Stomach smooth muscle (tissue), 2 donors: ENCODE results near the gene SULF2.

Source experiments
- H3K27ac ChIP-seq: one replicate; pipeline ENCODE4 v1.7.0; 2013; ENCODE audit warnings: mild to moderate bottlenecking, low read length, inconsistent platforms
- H3K27me3 ChIP-seq, 2 donors: one replicate each; pipeline ENCODE4 v1.7.0; 2013; ENCODE audit warnings: low read length in 2 of 2; ENCODE audit not compliant: insufficient read depth in 2 of 2, control insufficient read depth in 1 of 2
- H3K36me3 ChIP-seq, 2 donors: one replicate each; pipeline ENCODE4 v1.7.0; 2013; ENCODE audit warnings: low read length in 2 of 2; ENCODE audit not compliant: control insufficient read depth in 2 of 2, insufficient read depth in 2 of 2
- H3K4me1 ChIP-seq: one replicate; pipeline ENCODE4 v1.7.0; 2013; ENCODE audit warnings: low read length; ENCODE audit not compliant: control insufficient read depth, insufficient read depth
- H3K4me3 ChIP-seq, 2 donors: one replicate each; pipeline ENCODE4 v1.7.0; 2013; ENCODE audit warnings: low read length in 2 of 2
- H3K9ac ChIP-seq, 2 donors: one replicate each; pipeline ENCODE4 v1.7.0; 2013; ENCODE audit warnings: low read length in 2 of 2, mild to moderate bottlenecking in 1 of 2
- H3K9me3 ChIP-seq, 2 donors: one replicate each; pipeline ENCODE4 v1.7.0; 2013; ENCODE audit warnings: low read length in 2 of 2; ENCODE audit not compliant: control insufficient read depth in 2 of 2
- donor health status: healthy.
- donor health status: Pancreatic carcinoma.

The SULF2 gene

DNA sequence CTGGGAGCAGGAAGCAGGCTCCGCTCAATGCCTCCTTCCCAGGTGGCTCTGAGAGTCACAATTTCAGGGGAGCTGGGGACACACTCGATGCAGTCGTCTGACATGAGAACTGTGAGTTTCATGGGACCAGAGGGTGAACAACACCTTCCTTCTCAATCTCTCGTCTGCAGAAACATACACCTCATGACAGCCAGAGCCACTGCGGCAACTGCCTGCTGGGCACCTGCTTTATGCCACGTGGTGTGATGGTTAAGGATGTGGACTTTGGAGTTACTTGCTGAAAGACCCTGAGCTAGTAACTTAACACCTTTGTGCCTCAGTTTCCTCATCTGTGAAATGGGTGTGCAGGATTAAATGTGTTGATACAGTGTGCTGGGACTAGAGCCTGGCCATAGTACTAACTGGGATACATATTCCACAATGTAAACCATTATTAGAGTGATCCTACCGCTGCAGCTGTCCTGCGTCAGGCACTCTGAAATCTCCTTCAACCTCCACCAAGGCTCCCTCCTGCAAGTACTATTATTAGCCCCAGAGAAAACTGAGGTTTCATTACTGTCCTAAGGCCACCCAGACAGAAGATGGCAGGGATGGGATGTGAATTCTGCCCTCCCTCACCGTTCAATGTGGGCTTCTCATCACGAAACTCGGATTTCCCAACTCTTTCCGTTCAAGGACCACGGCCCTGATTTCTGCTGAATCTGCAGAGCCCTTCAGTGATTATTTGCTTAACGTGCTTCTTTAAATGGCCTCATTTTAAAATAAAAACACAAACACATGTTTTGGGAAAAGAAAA is 24.4 kb downstream of the SULF2 start:
- H3K27me3 ChIP-seq, result no peaks in the 10 kb centered on the region
- no peak overlapping the region for H3K9ac ChIP-seq
- H3K9me3 ChIP-seq, result no peaks in the 10 kb centered on the region
- peaks cover 5 to 9% of the 10 kb centered on the region in 2 donors for H3K36me3 ChIP-seq
- H3K27ac ChIP-seq, result no peak overlapping the region
- no peak overlapping the region for H3K4me3 ChIP-seq
- H3K4me1 ChIP-seq, result peaks cover 8% of the 10 kb centered on the region

DNA sequence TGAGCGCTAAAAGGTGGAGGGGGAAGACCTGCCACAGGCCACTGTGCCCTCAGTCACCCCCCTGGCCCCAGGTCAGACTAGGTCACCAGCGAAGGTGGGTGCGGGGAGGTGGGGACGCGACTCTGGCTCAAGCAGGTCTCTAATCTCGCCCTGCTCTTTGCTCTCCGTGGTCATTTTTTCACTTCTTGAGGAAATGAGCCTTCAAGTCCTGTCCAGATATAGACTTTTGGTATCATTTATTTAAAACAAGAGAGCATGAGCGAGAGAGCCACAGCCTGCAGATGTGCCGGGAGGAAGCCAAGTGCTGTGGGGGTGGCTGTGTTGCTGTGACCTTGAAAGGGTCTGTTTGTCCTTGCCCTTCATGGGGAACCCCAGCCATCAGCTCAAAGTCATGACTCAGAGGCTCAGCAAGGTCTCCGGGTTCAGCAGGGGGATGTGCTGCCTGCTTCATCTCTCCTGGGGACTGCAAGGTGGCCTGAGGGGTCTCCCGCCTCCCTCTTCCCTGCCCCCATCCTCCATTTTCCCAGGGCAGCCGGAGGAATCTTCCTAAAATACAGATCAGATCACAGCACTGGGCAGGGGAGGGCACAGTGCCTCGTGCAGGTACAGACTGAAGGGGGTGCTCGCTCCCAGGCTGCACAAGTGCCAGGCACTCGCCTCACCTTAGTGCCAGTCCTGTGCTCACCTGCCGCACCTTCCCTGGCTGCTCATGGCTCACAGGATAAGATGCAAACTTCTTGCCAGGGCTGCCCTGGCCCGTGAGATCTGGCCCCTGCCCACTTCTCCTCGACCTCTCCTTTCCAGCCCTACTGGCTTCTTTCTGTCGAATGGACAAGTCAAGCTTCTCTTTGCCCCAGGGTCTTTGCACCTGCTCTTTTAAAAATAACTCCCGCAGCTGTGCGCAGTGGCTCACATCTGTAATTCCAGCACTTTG is 26.5 kb downstream of the SULF2 start:
- H3K4me1 ChIP-seq, result peaks cover 6% of the 10 kb centered on the region
- H3K36me3 ChIP-seq, result peaks cover 9 to 17% of the 10 kb centered on the region in 2 donors
- no peak overlapping the region for H3K27ac ChIP-seq
- H3K27me3 ChIP-seq, result no peaks in the 10 kb centered on the region
- H3K9ac ChIP-seq, result no peak overlapping the region
- no peak overlapping the region for H3K4me3 ChIP-seq
- H3K9me3 ChIP-seq, result no peaks in the 10 kb centered on the region

DNA sequence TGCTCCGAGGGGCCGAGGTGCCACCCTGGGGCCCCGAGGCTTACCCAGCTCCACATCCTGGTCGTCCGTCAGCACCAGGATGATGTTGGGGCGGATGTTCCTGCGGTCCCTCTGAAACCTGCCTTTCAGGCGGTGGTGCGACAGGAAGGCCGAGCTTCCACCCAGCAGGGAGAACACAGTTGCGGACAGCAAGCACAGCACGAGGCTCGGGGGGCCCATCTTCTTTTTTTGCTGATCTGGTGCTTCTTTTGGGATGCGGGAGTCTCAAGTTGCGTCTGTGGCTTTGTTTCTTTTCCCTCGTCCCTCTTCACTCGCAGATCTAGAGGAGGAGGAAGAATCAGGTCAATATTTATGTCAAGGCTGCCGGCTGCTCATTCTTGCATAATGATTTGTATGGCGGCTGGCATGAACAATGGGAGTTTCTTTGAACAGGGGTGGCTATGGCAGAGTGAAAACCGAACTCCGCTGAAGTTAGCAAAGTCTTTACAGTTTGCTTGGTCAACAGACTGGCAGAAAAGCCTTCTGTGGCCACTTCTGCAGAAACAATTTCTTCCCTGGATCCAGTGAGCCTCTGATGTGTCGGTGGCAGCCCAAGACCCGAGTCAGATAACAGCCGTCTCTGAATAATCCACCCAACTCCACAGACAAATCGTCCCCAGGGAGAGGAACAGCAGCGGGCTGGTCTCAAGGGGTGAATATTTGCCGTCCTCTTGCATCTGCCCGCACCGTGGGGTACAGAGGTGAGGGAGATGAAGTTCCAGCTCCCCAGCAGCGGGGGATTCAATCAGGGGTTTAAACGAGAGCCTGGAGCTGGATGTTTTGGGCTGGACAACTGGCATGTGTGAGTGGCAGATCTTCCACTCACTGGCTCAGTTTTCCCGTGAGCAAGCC is 27.9 kb downstream of the SULF2 start:
- H3K9me3 ChIP-seq, result no peaks in the 10 kb centered on the region

DNA sequence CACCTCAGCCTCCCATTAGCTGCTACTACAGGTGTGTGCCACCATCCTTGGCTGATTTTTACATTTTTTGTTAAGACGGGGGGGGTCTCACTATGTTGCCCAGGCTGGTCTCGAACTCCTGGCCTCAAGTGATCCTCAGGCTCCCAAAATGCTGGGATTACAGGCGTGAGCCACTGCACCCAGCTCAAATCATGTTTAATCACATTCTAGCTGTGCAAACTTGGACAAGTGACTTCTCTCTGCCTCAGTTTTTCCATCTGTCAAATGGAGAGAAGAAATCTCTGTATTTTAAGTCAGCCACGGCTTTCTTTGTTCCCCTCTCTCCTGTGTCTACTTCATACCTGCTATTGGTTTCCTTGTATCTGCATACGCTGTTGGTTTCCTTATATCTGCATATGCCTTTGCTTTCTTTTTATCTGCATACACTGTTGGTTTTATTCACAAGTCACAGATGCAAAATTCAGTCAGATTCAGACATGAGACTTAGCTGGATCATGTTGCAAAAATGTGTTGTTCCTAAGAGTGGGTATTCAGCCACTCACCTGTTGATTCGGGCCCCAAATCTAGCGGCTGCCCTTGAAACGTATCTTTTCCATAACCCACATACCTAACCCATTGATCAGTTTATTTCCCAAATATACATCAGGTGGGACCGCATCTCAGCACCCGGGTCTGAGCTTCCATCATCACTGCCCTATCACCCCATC is 30.2 kb downstream of the SULF2 start:
- H3K27me3 ChIP-seq, result no peaks in the 10 kb centered on the region
- no peak overlapping the region for H3K9ac ChIP-seq
- H3K36me3 ChIP-seq, result peaks cover 9 to 23% of the 10 kb centered on the region in 2 donors
- H3K9me3 ChIP-seq, result no peaks in the 10 kb centered on the region
- no peak overlapping the region for H3K27ac ChIP-seq
- no peak overlapping the region for H3K4me3 ChIP-seq
- no peaks in the 10 kb centered on the region for H3K4me1 ChIP-seq

More for the DNA sequence above, 27.9 kb downstream of the SULF2 start:
- Histone ChIP-seq H3K4me3 (no peak overlapping the region), H3K27ac (no peak overlapping the region), H3K27me3 (no peaks in the 10 kb centered on the region), H3K9ac (no peak overlapping the region), H3K36me3 (peaks cover 9 to 17% of the 10 kb centered on the region in 2 donors), H3K4me1 (peaks cover under 1% of the 10 kb centered on the region)

DNA sequence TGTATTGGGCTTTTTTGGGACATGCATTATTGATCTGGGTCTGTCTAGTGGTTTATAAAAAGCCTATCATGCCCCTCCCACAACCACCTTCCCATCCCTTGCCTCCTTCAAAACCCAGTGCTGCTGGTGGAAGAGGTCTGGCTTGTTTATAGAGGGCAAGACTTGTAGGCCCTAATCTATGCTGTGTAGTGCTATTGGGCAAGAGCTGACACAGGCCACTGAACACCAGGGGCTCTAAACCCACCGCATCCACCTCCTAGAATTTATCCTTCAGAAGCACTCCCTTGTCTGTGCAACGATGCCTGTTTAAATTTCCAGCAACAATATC is 30.9 kb downstream of the SULF2 start:
- Histone ChIP-seq H3K27me3 (no peaks in the 10 kb centered on the region), H3K9me3 (no peaks in the 10 kb centered on the region), H3K9ac (no peak overlapping the region), H3K4me3 (no peak overlapping the region), H3K4me1 (no peaks in the 10 kb centered on the region), H3K27ac (no peak overlapping the region), H3K36me3 (peaks cover 9 to 23% of the 10 kb centered on the region in 2 donors)

DNA sequence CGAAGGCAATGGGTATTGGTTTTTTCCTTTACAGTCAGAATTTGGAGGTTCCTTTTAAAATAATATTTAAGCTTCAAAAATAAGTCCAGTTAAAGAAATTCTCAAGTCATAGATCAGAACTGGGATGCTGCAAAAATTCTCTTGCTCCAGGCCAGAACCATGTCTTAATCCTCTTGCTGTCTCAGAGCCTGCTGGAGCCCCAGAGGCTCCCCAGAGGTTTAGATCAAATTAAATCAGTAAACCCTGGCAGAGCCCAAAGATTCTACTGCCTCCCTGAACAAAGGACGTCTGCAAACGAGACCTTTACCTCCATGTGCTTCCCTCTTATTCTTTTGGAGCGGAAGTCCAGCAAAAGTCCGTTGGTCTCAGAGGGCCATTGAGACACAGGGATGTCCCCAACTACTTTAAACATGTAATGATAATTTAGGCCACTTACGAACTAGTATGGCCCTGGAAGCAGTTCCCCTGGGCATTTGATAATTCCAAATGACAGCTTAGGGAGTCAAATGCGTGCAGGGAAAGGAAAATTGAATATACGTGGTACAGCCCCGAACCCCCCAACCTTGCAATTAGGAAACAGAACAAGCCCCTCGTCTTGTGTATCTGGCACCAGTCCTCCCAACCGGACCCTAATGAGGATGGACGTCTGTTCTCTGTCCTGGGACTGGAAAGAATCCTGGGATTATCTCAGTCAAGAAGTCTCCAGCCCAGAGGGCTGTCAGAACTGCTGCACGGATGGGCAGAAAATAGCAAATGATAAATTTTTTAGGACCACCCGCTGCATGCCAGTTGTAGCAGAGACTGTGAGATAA is 31.5 kb downstream of the SULF2 start:
- Histone ChIP-seq H3K4me3 (no peak overlapping the region), H3K9me3 (no peaks in the 10 kb centered on the region), H3K36me3 (peaks cover 9 to 23% of the 10 kb centered on the region in 2 donors), H3K27me3 (no peaks in the 10 kb centered on the region), H3K9ac (no peak overlapping the region), H3K4me1 (no peaks in the 10 kb centered on the region), H3K27ac (no peak overlapping the region)

DNA sequence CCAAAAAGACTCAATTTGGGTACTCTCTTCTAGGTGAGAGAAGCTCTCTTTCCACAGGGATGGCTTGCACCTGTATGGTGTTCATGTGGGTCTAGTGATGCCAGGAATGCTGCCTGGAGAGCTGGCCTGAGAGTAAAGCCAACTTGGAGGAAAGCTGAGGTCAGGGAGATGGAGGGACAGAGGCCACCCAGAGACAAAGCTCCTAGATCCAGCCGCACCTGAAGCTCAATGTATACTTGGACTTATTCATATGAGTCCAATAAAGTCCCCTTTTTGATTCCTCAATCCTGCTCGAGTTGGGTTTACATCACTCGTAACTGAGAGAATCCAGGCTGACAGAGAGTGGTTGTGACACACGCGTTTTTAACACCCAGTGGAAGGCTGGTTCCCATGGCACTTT is 33.8 kb downstream of the SULF2 start:
- H3K36me3 ChIP-seq, result peaks cover 7 to 19% of the 10 kb centered on the region in 2 donors
- no peak overlapping the region for H3K9ac ChIP-seq
- H3K4me1 ChIP-seq, result no peaks in the 10 kb centered on the region
- no peaks in the 10 kb centered on the region for H3K9me3 ChIP-seq
- no peak overlapping the region for H3K4me3 ChIP-seq
- no peaks in the 10 kb centered on the region for H3K27me3 ChIP-seq
- H3K27ac ChIP-seq, result no peak overlapping the region

DNA sequence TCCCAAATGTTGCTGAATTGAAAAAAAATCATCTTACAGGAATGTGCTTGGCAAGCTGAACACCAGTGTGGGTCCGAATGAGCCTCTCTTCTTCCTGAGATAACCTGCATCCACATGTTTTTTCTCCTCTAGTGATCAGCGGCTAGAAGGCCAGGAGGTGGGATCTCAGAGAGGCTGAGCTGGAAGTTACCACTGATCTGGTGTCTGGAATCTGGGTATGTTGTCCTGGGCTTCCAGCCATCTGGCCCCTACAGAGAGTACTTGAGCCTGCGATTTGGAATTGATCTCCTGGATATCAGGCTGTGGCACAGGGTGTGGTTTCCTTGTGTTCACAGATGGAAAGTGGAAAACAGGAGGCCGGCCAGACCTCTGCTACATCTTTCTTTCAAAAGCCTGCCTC is 35.9 kb downstream of the SULF2 start:
- Histone ChIP-seq H3K4me1 (no peaks in the 10 kb centered on the region), H3K27me3 (no peaks in the 10 kb centered on the region), H3K9me3 (no peaks in the 10 kb centered on the region), H3K4me3 (no peak overlapping the region), H3K36me3 (peaks cover 2 to 8% of the 10 kb centered on the region in 2 donors), H3K9ac (no peak overlapping the region), H3K27ac (no peak overlapping the region)

DNA sequence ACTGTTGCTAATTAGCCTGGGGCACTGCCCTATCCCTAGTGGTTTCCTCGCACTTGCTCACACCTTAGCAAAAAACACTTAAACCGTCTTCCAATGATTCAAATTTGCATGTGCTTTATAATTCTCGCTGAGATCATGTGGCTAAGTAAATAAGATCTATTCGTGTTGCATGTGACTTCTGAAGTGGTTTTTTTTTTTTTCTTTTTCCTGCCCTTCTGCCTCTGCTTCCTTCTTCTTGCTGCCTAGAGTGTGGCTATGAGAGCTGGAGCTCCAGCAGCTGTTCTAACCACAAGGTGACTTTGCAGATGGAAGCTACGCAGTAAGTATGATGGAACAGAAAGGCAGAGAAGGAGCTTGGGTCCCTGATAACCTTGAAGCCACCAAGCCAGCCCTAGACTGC is 36.5 kb downstream of the SULF2 start:
- no peak overlapping the region for H3K9ac ChIP-seq
- H3K27me3 ChIP-seq, result no peaks in the 10 kb centered on the region
- H3K4me1 ChIP-seq, result no peaks in the 10 kb centered on the region
- H3K4me3 ChIP-seq, result no peak overlapping the region
- H3K27ac ChIP-seq, result no peak overlapping the region
- peaks cover 0 to 7% of the 10 kb centered on the region in 2 donors for H3K36me3 ChIP-seq
- no peaks in the 10 kb centered on the region for H3K9me3 ChIP-seq
